Activated T-helper 17 cell treated with anti-CD3 and anti-CD28 coated beads, Interleukin-2, amount 50 U/mL, for 72 hours (primary cell): Measurements from ENCODE around the gene SPOCD1. TPM values are rescaled to one million over a fixed set of nuclear protein-coding genes. Genes with fewer than 3 reads are reported as not detected.

Source experiments
- ATAC-seq: fragments of 150-1000 bp; cut with Tn5 transposase; replicated peaks from 2 replicates; pipeline ENCODE4 v1.10.0; 2021; ENCODE audit warnings: mild to moderate bottlenecking, moderate library complexity
- H3K27ac Mint-ChIP-seq: one replicate; pipeline ENCODE4 v1.8.0; 2022; ENCODE audit warnings: mixed read lengths
- H3K27me3 Mint-ChIP-seq: one replicate; pipeline ENCODE4 v1.8.0; 2022; ENCODE audit warnings: mixed read lengths
- H3K36me3 Mint-ChIP-seq: one replicate; pipeline ENCODE4 v1.8.0; 2022; ENCODE audit warnings: low read depth, mild to moderate bottlenecking, mixed read lengths
- H3K4me1 Mint-ChIP-seq: one replicate; pipeline ENCODE4 v1.8.0; 2022; ENCODE audit warnings: mixed read lengths
- H3K4me3 Mint-ChIP-seq: one replicate; pipeline ENCODE4 v1.8.0; 2022; ENCODE audit warnings: mild to moderate bottlenecking, mixed read lengths
- H3K9me3 Mint-ChIP-seq: one replicate; pipeline ENCODE4 v1.8.0; 2022; ENCODE audit warnings: mixed read lengths
- total RNA-seq, 2 donors: library from RNA; stranded (reverse); gene quantifications; one replicate each; pipeline ENCODE4 v1.2.3, GENCODE V29; 2022

The SPOCD1 gene
- total RNA-seq, 2 donors from 2014 or later = 0.84 to 1.8 TPM

GRCh38 chr1:31799895-31800673 is 15.7 kb downstream of the SPOCD1 start:
- no peak overlapping the region for H3K27ac Mint-ChIP-seq
- H3K27me3 Mint-ChIP-seq = peaks cover 19% of the 10 kb centered on the region
- no peaks in the 10 kb centered on the region for H3K36me3 Mint-ChIP-seq
- H3K9me3 Mint-ChIP-seq = no peaks in the 10 kb centered on the region
- no peak overlapping the region for H3K4me3 Mint-ChIP-seq
- ATAC-seq = no peak
- peaks cover 10% of the 10 kb centered on the region for H3K4me1 Mint-ChIP-seq

GRCh38 chr1:31799196-31799894 is 16.5 kb downstream of the SPOCD1 start:
- Mint-ChIP-seq H3K4me3 (peak overlapping the region; percentile 21), H3K4me1 (peaks cover 10% of the 10 kb centered on the region), H3K36me3 (no peaks in the 10 kb centered on the region), H3K9me3 (no peaks in the 10 kb centered on the region), H3K27me3 (peaks cover 19% of the 10 kb centered on the region), H3K27ac (peak overlapping the region; percentile 69)
- no peak for ATAC-seq

DNA sequence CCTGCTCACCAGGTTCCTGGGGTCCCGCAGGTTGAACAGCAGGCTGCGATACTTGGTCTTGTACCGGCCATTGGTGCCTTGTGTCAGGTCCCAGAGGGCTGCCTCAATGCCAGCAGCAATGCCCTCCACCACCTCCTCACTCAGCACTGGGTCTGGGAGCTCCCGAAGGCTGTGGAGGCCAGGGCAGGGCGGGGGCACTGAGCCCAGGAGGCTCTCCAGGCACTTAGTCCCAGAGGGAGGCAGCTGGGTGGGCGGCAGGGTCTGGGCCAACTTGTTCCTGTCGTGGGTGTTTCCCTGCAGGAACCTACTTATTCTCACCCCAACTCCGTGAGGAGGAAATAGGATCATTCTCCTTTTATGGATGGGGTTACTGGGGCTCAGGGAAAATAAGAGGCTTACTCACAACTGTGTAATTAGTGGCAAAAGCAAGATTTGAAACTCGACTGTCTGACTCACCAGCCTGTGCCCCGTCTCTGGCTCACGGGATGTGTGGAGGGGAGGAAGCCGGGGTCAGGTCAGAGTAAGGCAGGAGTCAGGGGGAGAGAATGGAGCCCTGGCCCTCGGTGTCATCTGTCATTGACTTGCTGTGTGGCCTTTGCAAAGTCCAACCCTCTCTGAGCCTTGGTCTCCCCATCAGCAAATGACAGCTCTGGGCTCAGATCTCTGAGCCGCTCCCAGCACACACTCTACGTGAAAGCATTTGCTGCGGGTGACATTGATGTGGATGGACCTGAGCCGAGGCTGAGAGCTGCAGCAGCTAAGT is 17.2 kb downstream of the SPOCD1 start:
- ATAC-seq = peak; percentile 99
- Mint-ChIP-seq H3K27ac (peak overlapping the region; percentile 69), H3K27me3 (peaks cover 19% of the 10 kb centered on the region), H3K36me3 (no peaks in the 10 kb centered on the region), H3K9me3 (no peaks in the 10 kb centered on the region), H3K4me3 (peak overlapping the region; percentile 21), H3K4me1 (peaks cover 10% of the 10 kb centered on the region)

- Mint-ChIP-seq H3K9me3 (no peaks in the 10 kb centered on the region), H3K27ac (peak overlapping the region; percentile 69), H3K4me1 (peaks cover 10% of the 10 kb centered on the region), H3K36me3 (no peaks in the 10 kb centered on the region), H3K4me3 (peak overlapping the region; percentile 21), H3K27me3 (peaks cover 19% of the 10 kb centered on the region)
- ATAC-seq = no peak
Observed at GRCh38 chr1:31798086-31798432, 17.8 kb downstream of the SPOCD1 start.

DNA sequence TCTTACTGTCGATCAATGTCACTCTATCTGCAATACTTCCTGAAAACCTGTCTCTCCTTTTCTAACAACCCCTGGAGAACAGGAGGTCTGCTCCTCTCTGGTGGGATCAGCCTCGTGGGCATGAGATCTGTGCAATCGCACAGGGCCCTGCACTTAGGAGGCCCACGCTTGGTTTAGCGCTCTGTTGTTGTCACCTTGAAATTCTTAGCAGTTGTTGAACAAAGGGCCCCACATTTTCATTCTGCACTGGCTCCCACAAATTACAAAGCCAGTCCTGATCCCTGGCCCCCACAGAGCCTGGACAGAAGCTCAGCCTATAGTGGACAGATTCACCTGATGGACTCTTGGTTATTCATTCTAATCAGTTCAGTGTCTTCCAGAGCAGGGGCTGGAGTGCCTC is 18.6 kb downstream of the SPOCD1 start:
- Mint-ChIP-seq H3K27me3 (peaks cover 19% of the 10 kb centered on the region), H3K27ac (peak overlapping the region; percentile 69), H3K36me3 (no peaks in the 10 kb centered on the region), H3K9me3 (no peaks in the 10 kb centered on the region), H3K4me3 (no peak overlapping the region), H3K4me1 (peaks cover 8% of the 10 kb centered on the region)
- ATAC-seq = no peak

DNA sequence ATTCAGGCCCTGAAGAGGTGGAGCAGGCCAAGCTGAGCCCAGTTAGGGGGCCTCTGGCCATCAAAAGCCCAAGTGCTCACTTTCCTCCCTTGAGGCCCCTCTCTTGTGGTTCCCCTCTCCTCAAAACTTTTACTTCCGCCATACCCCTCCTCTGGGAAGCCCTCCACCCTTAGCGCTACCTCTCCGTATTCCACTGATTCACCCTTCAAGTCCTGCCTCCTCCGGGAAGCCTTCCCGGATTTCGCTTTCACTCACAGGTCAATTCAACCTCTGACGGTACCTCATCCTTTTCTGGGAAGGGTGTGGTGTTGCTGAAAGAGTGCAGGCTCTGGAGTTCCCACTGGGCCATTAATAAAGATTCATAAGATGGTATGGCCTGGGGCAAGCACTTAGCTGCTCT is 19.1 kb downstream of the SPOCD1 start:
- no peak for ATAC-seq
- Mint-ChIP-seq H3K9me3 (no peaks in the 10 kb centered on the region), H3K27ac (no peak overlapping the region), H3K4me1 (peaks cover 6% of the 10 kb centered on the region), H3K36me3 (no peaks in the 10 kb centered on the region), H3K27me3 (peaks cover 19% of the 10 kb centered on the region), H3K4me3 (no peak overlapping the region)

GRCh38 chr1:31795801-31796621 is 19.8 kb downstream of the SPOCD1 start:
- peaks cover 6% of the 10 kb centered on the region for H3K4me1 Mint-ChIP-seq
- no peak overlapping the region for H3K27ac Mint-ChIP-seq
- ATAC-seq = no peak
- H3K27me3 Mint-ChIP-seq = peaks cover 14% of the 10 kb centered on the region
- H3K36me3 Mint-ChIP-seq = no peaks in the 10 kb centered on the region
- no peak overlapping the region for H3K4me3 Mint-ChIP-seq
- no peaks in the 10 kb centered on the region for H3K9me3 Mint-ChIP-seq

DNA sequence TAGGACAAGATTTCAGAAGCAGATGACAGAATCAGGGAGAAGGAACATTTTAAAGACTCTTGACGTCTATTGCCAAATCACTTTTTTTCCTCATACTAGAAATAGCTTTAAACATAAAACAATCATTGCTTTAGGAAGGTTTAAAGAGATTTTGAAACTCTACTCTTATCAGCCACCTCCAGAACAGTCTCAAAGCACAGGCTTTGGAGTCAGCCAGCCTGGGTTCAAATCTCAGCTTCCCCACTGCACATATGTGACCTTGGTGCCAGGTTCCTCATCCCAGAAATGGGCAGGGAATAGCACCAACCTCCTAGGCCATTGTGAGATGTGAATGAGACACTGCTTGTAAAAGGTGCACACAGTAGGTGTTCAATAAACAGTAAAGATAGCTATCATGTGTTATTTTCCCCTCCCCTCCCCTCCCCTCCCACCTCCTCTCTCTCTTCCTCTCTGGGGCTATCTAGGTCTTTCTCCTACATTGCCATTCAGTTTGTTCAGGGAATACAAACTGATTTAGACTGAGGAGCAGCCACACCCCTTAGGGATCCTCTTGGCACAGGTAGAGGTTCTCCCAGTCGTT is 20.6 kb downstream of the SPOCD1 start:
- ATAC-seq = no peak
- H3K4me1 Mint-ChIP-seq = peaks cover 6% of the 10 kb centered on the region
- peaks cover 11% of the 10 kb centered on the region for H3K27me3 Mint-ChIP-seq
- H3K4me3 Mint-ChIP-seq = no peak overlapping the region
- H3K27ac Mint-ChIP-seq = no peak overlapping the region
- H3K9me3 Mint-ChIP-seq = no peaks in the 10 kb centered on the region
- H3K36me3 Mint-ChIP-seq = no peaks in the 10 kb centered on the region

- no peaks in the 10 kb centered on the region for H3K9me3 Mint-ChIP-seq
- H3K27me3 Mint-ChIP-seq = peaks cover 11% of the 10 kb centered on the region
- no peaks in the 10 kb centered on the region for H3K36me3 Mint-ChIP-seq
- H3K27ac Mint-ChIP-seq = no peak overlapping the region
- no peak for ATAC-seq
- H3K4me3 Mint-ChIP-seq = no peak overlapping the region
- peaks cover 3% of the 10 kb centered on the region for H3K4me1 Mint-ChIP-seq
Observed at GRCh38 chr1:31793586-31794285, 22.1 kb downstream of the SPOCD1 start.

DNA sequence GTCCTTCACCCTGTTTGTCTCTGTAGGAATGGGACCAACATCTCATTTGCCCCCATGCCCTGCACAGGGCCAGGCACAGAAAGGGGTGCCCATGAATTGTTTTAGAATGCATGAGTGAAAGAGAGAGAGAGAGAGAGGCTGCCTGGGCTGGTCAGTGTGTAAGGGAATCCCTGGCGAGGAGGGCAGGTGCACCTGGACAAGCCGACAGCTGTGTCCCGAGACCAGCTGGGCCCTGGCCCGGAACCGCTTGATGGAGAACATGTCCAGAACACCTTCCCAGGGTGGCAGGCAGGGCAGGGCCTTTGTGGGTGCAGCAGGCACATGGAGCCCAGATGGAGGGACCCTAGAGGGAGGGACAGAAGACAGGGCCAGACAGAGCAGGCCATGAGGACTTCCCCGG is 22.7 kb downstream of the SPOCD1 start:
- Mint-ChIP-seq H3K4me3 (no peak overlapping the region), H3K27me3 (peaks cover 10% of the 10 kb centered on the region), H3K9me3 (no peaks in the 10 kb centered on the region), H3K27ac (no peak overlapping the region), H3K36me3 (no peaks in the 10 kb centered on the region), H3K4me1 (peaks cover under 1% of the 10 kb centered on the region)
- ATAC-seq = no peak

DNA sequence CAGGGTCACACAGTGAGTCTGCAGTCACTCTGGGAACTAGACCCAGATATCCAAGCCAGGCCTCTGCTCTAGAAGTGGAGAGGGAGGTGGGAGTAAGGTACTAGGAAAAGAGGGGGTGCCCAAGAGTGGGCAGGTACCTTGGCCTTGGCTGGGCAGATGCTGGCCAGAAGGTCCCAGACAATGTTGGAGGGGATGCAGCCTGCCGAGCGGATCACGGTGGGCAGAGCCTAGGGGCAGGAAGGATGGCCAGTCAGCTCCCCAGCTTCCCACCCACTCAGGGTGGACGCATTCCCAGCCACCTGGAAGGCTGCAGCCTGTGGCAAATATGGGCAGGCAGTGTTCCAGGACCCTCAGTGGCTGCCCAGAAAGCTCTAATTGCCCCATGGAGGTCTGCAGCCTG is 23.3 kb downstream of the SPOCD1 start:
- peaks cover 5% of the 10 kb centered on the region for H3K27me3 Mint-ChIP-seq
- no peak overlapping the region for H3K27ac Mint-ChIP-seq
- no peaks in the 10 kb centered on the region for H3K36me3 Mint-ChIP-seq
- no peaks in the 10 kb centered on the region for H3K9me3 Mint-ChIP-seq
- H3K4me1 Mint-ChIP-seq = peaks cover 6% of the 10 kb centered on the region
- no peak for ATAC-seq
- H3K4me3 Mint-ChIP-seq = no peak overlapping the region

DNA sequence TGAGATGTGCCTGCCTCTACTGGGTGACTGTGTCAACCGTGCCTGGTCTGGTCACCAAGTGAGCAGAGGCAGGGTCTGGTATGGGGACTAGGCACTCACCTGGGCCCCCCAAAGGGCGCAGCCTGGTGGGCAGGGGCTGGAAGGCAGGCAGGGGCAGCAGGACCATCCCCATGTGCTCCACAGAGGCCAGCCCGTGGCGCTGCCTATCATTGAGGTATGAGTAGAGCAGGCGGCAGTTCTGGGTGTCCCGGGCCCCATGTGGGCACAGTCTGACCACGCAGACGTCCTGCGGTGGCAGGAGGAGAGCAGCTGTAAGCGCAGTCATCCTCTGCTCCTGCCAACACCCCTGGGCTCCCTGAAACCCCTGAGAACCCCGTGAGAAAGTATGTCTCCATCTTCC is 23.7 kb downstream of the SPOCD1 start:
- H3K4me1 Mint-ChIP-seq = peaks cover 8% of the 10 kb centered on the region
- no peak for ATAC-seq

GRCh38 chr1:31791131-31791858 is 24.5 kb downstream of the SPOCD1 start:
- Mint-ChIP-seq H3K4me1 (peaks cover 8% of the 10 kb centered on the region), H3K27me3 (no peaks in the 10 kb centered on the region), H3K27ac (no peak overlapping the region), H3K4me3 (no peak overlapping the region), H3K36me3 (no peaks in the 10 kb centered on the region), H3K9me3 (no peaks in the 10 kb centered on the region)
- no peak for ATAC-seq

More for the DNA sequence above, 23.7 kb downstream of the SPOCD1 start:
- Mint-ChIP-seq H3K36me3 (no peaks in the 10 kb centered on the region), H3K4me3 (no peak overlapping the region), H3K27me3 (peaks cover under 1% of the 10 kb centered on the region), H3K27ac (no peak overlapping the region), H3K9me3 (no peaks in the 10 kb centered on the region)
